ENCODE data around the gene P4HA3.

DNA sequence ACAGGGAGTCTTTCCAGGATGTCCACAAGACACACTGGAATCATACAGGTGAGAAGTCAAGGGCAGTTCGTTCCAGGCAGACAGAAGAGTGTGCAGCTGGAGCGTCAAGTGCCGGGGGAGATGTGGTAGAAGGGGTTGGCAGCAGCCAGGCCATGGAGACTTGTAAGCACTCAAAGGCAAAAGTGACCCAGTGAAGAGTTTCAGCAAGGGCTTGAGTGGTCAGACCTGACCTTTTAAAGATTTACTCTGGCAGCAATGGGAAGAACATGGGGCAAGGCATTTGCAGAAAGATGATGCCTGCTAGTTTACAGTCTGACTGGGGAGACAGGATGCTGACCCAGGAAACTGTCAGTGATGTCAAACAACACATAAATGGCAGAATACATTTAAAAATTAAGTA lies 29.0 kb downstream of the P4HA3 start:
- TF ChIP-seq, protein P1, sequence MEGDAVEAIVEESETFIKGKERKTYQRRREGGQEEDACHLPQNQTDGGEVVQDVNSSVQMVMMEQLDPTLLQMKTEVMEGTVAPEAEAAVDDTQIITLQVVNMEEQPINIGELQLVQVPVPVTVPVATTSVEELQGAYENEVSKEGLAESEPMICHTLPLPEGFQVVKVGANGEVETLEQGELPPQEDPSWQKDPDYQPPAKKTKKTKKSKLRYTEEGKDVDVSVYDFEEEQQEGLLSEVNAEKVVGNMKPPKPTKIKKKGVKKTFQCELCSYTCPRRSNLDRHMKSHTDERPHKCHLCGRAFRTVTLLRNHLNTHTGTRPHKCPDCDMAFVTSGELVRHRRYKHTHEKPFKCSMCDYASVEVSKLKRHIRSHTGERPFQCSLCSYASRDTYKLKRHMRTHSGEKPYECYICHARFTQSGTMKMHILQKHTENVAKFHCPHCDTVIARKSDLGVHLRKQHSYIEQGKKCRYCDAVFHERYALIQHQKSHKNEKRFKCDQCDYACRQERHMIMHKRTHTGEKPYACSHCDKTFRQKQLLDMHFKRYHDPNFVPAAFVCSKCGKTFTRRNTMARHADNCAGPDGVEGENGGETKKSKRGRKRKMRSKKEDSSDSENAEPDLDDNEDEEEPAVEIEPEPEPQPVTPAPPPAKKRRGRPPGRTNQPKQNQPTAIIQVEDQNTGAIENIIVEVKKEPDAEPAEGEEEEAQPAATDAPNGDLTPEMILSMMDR (IDR thresholded peaks at IDR 0.05; ENCODE audit: low read depth, low read length) = no peak
- TF ChIP-seq EZH2phosphoT487 (IDR thresholded peaks at IDR 0.05; ENCODE audit: low read depth) = no peak

Measured in OCI-LY3 (cell line).